SK-N-SH (cell line): ENCODE results near the gene HSPA14. TPM values are rescaled to one million over a fixed set of nuclear protein-coding genes. Genes with fewer than 3 reads are reported as not detected.
A peak's percentile ranks its signal among the peaks of the same experiment; 100 is the strongest.

Source experiments
- CTCF ChIA-PET: fragments of 300-600, 350-600 bp; formaldehyde crosslinking; extraction: SDS; loops from one replicate; lab custom pipeline; 2021; lab: Yijun Ruan, JAX
- POLR2A ChIA-PET: fragments of 350-600 bp; sonication (Branson Sonifier 250); formaldehyde crosslinking; extraction: SDS; loops from one replicate; lab custom pipeline; 2020; ENCODE audit warnings: antibody characterized with exemption, inconsistent platforms; lab: Yijun Ruan, JAX
- DNase-seq: peaks from one replicate; pipeline ENCODE4 v3.0.0; 2012
- H2AFZ ChIP-seq: fragments of 200-600 bp; sonication (generic); 2 replicates; pipeline ENCODE4 v1.8.1; 2016; ENCODE audit warnings: antibody characterized with exemption, mild to moderate bottlenecking, low read depth
- H3F3A ChIP-seq: fragments of 200-600 bp; sonication (generic); replicated peaks from 2 replicates; pipeline ENCODE3; 2016; ENCODE audit warnings: antibody characterized with exemption, mild to moderate bottlenecking; ENCODE audit not compliant: insufficient read depth
- H3K27ac ChIP-seq, 2 experiments: fragments of 200-500 bp in 1 of 2; fragments of 200-600 bp in 1 of 2; sonication (Bioruptor generic) in 1 of 2; sonication (generic), shearing (Covaris generic) in 1 of 2; 2 replicates each; pipeline versions ENCODE4 v1.5.1 to v1.6.1; 2014 to 2016; ENCODE audit warnings: low read depth in 2 of 2, inconsistent platforms in 1 of 2, low read length in 1 of 2, mild to moderate bottlenecking in 1 of 2, mixed read lengths in 1 of 2
- H3K27me3 ChIP-seq: fragments of 200-600 bp; sonication (generic), shearing (Covaris generic); 2 replicates; pipeline ENCODE4 v1.6.1; 2016; ENCODE audit warnings: mixed run types; ENCODE audit not compliant: insufficient read depth
- H3K36me3 ChIP-seq, 2 experiments: fragments of 200-500 bp in 1 of 2; fragments of 200-600 bp in 1 of 2; sonication (Bioruptor generic) in 1 of 2; sonication (generic) in 1 of 2; replicated peaks in 1 of 2; 2 replicates each; pipeline versions ENCODE3 to v1.5.1; 2014 to 2016; ENCODE audit warnings: low read length in 1 of 2, mild to moderate bottlenecking in 1 of 2; ENCODE audit not compliant: insufficient read depth in 2 of 2, control insufficient read depth in 1 of 2
- H3K4me1 ChIP-seq, 2 experiments: fragments of 200-500 bp in 1 of 2; fragments of 200-600 bp in 1 of 2; sonication (Bioruptor generic) in 1 of 2; sonication (generic), shearing (Covaris generic) in 1 of 2; 2 replicates each; pipeline versions ENCODE4 v1.5.1 to v1.6.1; 2014 to 2016; ENCODE audit warnings: low read depth in 1 of 2, low read length in 1 of 2, mixed run types in 1 of 2; ENCODE audit not compliant: insufficient read depth in 2 of 2, control insufficient read depth in 1 of 2
- H3K4me2 ChIP-seq: fragments of 200-600 bp; sonication (generic), shearing (Covaris generic); 2 replicates; pipeline ENCODE4 v1.6.1; 2017; ENCODE audit warnings: mixed run types
- H3K4me3 ChIP-seq, 2 experiments: fragments of 200-500 bp in 1 of 2; fragments of 200-600 bp in 1 of 2; sonication (Bioruptor generic) in 1 of 2; sonication (generic), shearing (Covaris generic) in 1 of 2; 2 replicates each; pipeline versions ENCODE4 v1.5.1 to v1.8.1; 2014 to 2016; ENCODE audit warnings: low read depth in 2 of 2, inconsistent platforms in 1 of 2, low read length in 1 of 2, mild to moderate bottlenecking in 1 of 2, mixed read lengths in 1 of 2, moderate library complexity in 1 of 2
- H3K79me2 ChIP-seq: fragments of 200-600 bp; sonication (generic); 2 replicates; pipeline ENCODE4 v1.8.1; 2017; ENCODE audit warnings: mild to moderate bottlenecking; ENCODE audit not compliant: insufficient read depth
- H3K9ac ChIP-seq: fragments of 200-600 bp; sonication (generic); 2 replicates; pipeline ENCODE4 v1.6.1; 2017; ENCODE audit warnings: mixed run types
- H3K9me2 ChIP-seq: fragments of 200-600 bp; sonication (generic); 2 replicates; pipeline ENCODE4 v1.6.1; 2017; ENCODE audit warnings: mixed run types
- H3K9me3 ChIP-seq: fragments of 200-600 bp; sonication (generic); 2 replicates; pipeline ENCODE4 v1.6.1; 2017; ENCODE audit warnings: mixed run types, mild to moderate bottlenecking, moderate library complexity
- H4K20me1 ChIP-seq: fragments of 200-600 bp; sonication (generic); 2 replicates; pipeline ENCODE4 v1.6.1; 2017; ENCODE audit warnings: mild to moderate bottlenecking, mixed run types; ENCODE audit not compliant: insufficient read depth
- CHD2 ChIP-seq: fragments of 150-350 bp; IDR thresholded peaks from 2 replicates; pipeline ENCODE4 v1.6.1; 2018; ENCODE audit warnings: low read length; ENCODE audit not compliant: partially characterized antibody
- EZH2phosphoT487 ChIP-seq: fragments of 200-600 bp; sonication (generic); IDR thresholded peaks from 2 replicates; pipeline ENCODE4 v1.6.1; 2017; ENCODE audit warnings: low read depth, mixed run types, mild to moderate bottlenecking, antibody characterized with exemption, moderate library complexity, borderline replicate concordance
- FOXJ3 ChIP-seq: sonication (generic); formaldehyde crosslinking; IDR thresholded peaks from 2 replicates; pipeline ENCODE4 v1.5.1; 2020; ENCODE audit warnings: mild to moderate bottlenecking, missing genetic modification reagents
- GATA2 ChIP-seq: sonication (generic); formaldehyde crosslinking; IDR thresholded peaks from 2 replicates; pipeline ENCODE4 v1.5.0; 2020; ENCODE audit warnings: mild to moderate bottlenecking, missing genetic modification reagents
- MEF2A ChIP-seq: IDR thresholded peaks from 2 replicates; pipeline ENCODE4 v1.4.0; 2012; ENCODE audit warnings: low read depth, borderline replicate concordance
- MXI1 ChIP-seq: IDR thresholded peaks from 2 replicates; pipeline ENCODE4 v1.6.1; 2012; ENCODE audit warnings: mild to moderate bottlenecking, low read depth, low read length, improper control_type of control experiment
- NRF1 ChIP-seq: IDR thresholded peaks from 2 replicates; pipeline ENCODE4 v1.6.1; 2012; ENCODE audit warnings: low read depth, mild to moderate bottlenecking, low read length
- RCOR1 ChIP-seq: fragments of 150-350 bp; IDR thresholded peaks from 2 replicates; pipeline ENCODE4 v1.6.1; 2017; ENCODE audit warnings: antibody characterized with exemption, low read length
- RXRA ChIP-seq: IDR thresholded peaks from 2 replicates; pipeline ENCODE4 v1.4.0; 2012; ENCODE audit warnings: low read depth, mild to moderate bottlenecking, borderline replicate concordance
- SMC3 ChIP-seq: IDR thresholded peaks from 2 replicates; pipeline ENCODE4 v1.6.1; 2012; ENCODE audit warnings: low read depth, low read length, improper control_type of control experiment
- TAF1 ChIP-seq: IDR thresholded peaks from 2 replicates; pipeline ENCODE4 v1.6.1; 2012; ENCODE audit warnings: low read depth, mild to moderate bottlenecking, low read length, moderate library complexity, borderline replicate concordance
- WGBS: methylation state at CpG from one replicate; pipeline ENCODE4 v1.1.6; 2017; ENCODE audit warnings: low lambda C conversion rate; 5-methylcytosine and 5-hydroxymethylcytosine counted together
- polyA plus RNA-seq, 3 experiments: library from polyadenylated mRNA; depleted of rRNA; stranded (reverse); fragments of >200 nt; gene quantifications; 2 replicates each; pipeline ENCODE4 v1.2.3, GENCODE V29; 2012
- TF ChIP-seq, protein P1 (sequence below): fragments of 150-350 bp; IDR thresholded peaks from 2 replicates; pipeline ENCODE4 v1.6.1; 2017; ENCODE audit warnings: antibody characterized with exemption, low read length, low read depth, borderline replicate concordance
- TF ChIP-seq, protein P2 (sequence below): IDR thresholded peaks from 2 replicates; pipeline ENCODE4; 2012
- TF ChIP-seq, protein P3 (sequence below): fragments of 200-600 bp; sonication (generic); IDR thresholded peaks from 2 replicates; pipeline ENCODE4 v1.6.1; 2017; ENCODE audit warnings: antibody characterized with exemption, mild to moderate bottlenecking, moderate library complexity
- TF ChIP-seq, protein P4 (sequence below): IDR thresholded peaks from 2 replicates; pipeline ENCODE4 v1.4.0; 2012; ENCODE audit warnings: low read depth, borderline replicate concordance
- TF ChIP-seq, protein P5 (sequence below): IDR thresholded peaks from 2 replicates; pipeline ENCODE4 v1.4.0; 2012; ENCODE audit warnings: low read depth, borderline replicate concordance

HSPA14 gene
- polyA plus RNA-seq, 1 of the 3 experiments (the other 2 are of a cell fraction) = 8.8 TPM

DNA sequence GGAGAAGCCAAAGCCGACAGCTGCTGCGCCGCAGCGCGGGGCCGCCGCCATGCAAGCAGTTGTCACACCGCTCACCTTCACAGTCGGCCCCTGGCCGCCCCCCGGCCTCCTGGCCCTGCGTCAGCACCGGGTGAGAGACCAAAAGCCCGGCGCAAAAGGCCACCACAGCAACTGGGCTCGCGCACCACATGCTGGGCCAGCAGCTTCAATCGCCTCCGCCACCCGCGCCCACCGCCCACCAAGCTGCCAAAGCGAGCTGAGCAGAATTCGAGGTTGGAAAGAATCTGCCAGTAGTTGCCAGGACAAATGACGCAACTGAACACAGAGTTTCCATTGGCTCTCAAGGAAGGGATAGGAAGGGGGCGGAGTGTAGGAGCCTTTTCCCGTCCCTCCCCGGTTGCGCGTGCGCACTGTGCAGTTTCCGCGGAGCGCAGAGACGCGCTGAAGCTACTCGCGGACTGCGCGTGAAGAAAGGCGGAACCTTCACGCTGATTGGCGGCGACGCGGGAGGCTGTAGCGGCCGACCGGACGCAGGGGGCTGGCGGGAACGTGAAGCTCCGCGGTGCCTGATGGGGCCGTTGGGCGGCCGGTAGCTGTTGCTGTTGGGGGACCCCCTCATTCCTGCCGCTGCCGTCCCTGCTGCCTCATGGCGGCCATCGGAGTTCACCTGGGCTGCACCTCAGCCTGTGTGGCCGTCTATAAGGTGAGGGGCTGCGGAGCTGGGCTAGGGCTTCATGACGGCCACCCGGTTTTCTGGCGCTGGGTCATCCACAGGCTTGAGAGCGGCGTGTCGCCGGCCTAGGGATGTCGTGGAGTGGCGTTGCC, at the start of gene HSPA14, which contains the start of the genes CDNF and MSANTD7 (continued):
- TF ChIP-seq, protein P1, sequence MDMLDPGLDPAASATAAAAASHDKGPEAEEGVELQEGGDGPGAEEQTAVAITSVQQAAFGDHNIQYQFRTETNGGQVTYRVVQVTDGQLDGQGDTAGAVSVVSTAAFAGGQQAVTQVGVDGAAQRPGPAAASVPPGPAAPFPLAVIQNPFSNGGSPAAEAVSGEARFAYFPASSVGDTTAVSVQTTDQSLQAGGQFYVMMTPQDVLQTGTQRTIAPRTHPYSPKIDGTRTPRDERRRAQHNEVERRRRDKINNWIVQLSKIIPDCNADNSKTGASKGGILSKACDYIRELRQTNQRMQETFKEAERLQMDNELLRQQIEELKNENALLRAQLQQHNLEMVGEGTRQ = no peak
- TF ChIP-seq, protein P2, sequence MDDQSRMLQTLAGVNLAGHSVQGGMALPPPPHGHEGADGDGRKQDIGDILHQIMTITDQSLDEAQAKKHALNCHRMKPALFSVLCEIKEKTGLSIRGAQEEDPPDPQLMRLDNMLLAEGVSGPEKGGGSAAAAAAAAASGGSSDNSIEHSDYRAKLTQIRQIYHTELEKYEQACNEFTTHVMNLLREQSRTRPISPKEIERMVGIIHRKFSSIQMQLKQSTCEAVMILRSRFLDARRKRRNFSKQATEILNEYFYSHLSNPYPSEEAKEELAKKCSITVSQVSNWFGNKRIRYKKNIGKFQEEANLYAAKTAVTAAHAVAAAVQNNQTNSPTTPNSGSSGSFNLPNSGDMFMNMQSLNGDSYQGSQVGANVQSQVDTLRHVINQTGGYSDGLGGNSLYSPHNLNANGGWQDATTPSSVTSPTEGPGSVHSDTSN = peak; percentile 58
- TF ChIP-seq TAF1 (peak; percentile 78; the same call in 1 of the 2 replicates), MXI1 (peak; percentile 84), RCOR1 (no peak), NRF1 (peak; percentile 96)
- TF ChIP-seq, protein P3, sequence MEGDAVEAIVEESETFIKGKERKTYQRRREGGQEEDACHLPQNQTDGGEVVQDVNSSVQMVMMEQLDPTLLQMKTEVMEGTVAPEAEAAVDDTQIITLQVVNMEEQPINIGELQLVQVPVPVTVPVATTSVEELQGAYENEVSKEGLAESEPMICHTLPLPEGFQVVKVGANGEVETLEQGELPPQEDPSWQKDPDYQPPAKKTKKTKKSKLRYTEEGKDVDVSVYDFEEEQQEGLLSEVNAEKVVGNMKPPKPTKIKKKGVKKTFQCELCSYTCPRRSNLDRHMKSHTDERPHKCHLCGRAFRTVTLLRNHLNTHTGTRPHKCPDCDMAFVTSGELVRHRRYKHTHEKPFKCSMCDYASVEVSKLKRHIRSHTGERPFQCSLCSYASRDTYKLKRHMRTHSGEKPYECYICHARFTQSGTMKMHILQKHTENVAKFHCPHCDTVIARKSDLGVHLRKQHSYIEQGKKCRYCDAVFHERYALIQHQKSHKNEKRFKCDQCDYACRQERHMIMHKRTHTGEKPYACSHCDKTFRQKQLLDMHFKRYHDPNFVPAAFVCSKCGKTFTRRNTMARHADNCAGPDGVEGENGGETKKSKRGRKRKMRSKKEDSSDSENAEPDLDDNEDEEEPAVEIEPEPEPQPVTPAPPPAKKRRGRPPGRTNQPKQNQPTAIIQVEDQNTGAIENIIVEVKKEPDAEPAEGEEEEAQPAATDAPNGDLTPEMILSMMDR = no peak

DNA sequence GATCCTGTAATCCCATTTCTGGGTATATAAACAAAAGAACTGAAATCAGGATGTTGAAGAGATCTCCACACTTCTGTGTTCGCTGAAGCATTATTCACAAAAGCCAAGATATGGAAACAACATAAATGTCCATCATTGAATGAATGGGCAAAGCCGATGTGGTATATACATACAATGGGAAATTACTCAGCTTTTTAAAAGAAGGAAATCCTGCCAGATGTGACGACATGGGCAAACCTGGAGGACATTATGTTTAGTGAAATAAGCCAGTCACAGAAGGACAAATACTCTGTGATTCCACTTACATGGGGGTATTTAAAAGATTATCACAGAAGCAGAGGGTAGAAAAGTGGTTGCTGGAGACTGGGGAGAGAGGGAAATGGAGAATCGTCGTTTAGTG, 39.5 kb upstream of the HSPA14 start:
- H4K20me1 ChIP-seq = no peaks in the 10 kb centered on the region
- CTCF ChIA-PET = interaction anchor here (0.8 kb wide), 1 partner anchor 17 kb away, joined by 3 read pairs; no protein-coding TSS in a partner anchor
- no peak overlapping the region for H3K4me2 ChIP-seq
- H3K4me3 ChIP-seq = no peak overlapping the region
- WGBS = 60% methylated on average over 5 of the region's 5 CpGs
- no peaks in the 10 kb centered on the region for H3K9me3 ChIP-seq
- POLR2A ChIA-PET = no interaction called here
- DNase-seq = no peak
- H3K9ac ChIP-seq = no peak overlapping the region
- no peaks in the 10 kb centered on the region for H3F3A ChIP-seq
- H3K27ac ChIP-seq = no peak overlapping the region
- no peaks in the 10 kb centered on the region for H3K9me2 ChIP-seq
- TF ChIP-seq MEF2A (no peak), TAF1 (no peak), EZH2phosphoT487 (no peak), FOXJ3 (CRISPR knock-in tag) (no peak), CHD2 (no peak), SMC3 (no peak), MXI1 (no peak), RXRA (no peak), GATA2 (no peak), NRF1 (no peak)
- TF ChIP-seq, protein P4, sequence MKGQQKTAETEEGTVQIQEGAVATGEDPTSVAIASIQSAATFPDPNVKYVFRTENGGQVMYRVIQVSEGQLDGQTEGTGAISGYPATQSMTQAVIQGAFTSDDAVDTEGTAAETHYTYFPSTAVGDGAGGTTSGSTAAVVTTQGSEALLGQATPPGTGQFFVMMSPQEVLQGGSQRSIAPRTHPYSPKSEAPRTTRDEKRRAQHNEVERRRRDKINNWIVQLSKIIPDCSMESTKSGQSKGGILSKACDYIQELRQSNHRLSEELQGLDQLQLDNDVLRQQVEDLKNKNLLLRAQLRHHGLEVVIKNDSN = no peak
- TF ChIP-seq, protein P2 = no peak
- TF ChIP-seq, protein P5, sequence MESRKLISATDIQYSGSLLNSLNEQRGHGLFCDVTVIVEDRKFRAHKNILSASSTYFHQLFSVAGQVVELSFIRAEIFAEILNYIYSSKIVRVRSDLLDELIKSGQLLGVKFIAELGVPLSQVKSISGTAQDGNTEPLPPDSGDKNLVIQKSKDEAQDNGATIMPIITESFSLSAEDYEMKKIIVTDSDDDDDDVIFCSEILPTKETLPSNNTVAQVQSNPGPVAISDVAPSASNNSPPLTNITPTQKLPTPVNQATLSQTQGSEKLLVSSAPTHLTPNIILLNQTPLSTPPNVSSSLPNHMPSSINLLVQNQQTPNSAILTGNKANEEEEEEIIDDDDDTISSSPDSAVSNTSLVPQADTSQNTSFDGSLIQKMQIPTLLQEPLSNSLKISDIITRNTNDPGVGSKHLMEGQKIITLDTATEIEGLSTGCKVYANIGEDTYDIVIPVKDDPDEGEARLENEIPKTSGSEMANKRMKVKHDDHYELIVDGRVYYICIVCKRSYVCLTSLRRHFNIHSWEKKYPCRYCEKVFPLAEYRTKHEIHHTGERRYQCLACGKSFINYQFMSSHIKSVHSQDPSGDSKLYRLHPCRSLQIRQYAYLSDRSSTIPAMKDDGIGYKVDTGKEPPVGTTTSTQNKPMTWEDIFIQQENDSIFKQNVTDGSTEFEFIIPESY = no peak
- no peaks in the 10 kb centered on the region for H3K79me2 ChIP-seq
- H3K27me3 ChIP-seq = no peaks in the 10 kb centered on the region; the same call in 1 of the 2 replicates
- no peak overlapping the region for H2AFZ ChIP-seq
- H3K36me3 ChIP-seq = no peaks in the 10 kb centered on the region
- H3K4me1 ChIP-seq = no peaks in the 10 kb centered on the region; a peak in 1 of 4 replicates
